HG03457 (cell line): ENCODE data around the gene SLC35F1.

Experiments
- ATAC-seq: cut with Tn5 transposase; IDR thresholded peaks from one replicate; pipeline ENCODE4 v1.9.1; 2021; ENCODE audit warnings: moderate number of reproducible peaks; ENCODE audit not compliant: unreplicated experiment

The SLC35F1 gene

GRCh38 chr6:118304321-118304720 lies 397.3 kb downstream of the SLC35F1 start:
- ATAC-seq, result no peak

- no peak for ATAC-seq
These were observed 398.0 kb downstream of the SLC35F1 start for GRCh38 chr6:118305081-118305480.

- ATAC-seq, result no peak
These were observed 399.6 kb downstream of the SLC35F1 start for GRCh38 chr6:118306392-118307238.

- no peak for ATAC-seq
These were observed 400.5 kb downstream of the SLC35F1 start for GRCh38 chr6:118307581-118307980.

GRCh38 chr6:118309337-118310093 lies 402.5 kb downstream of the SLC35F1 start:
- no peak for ATAC-seq

GRCh38 chr6:118313208-118313607 lies 406.1 kb downstream of the SLC35F1 start:
- ATAC-seq, result no peak

GRCh38 chr6:118313762-118314161 lies 406.7 kb downstream of the SLC35F1 start:
- no peak for ATAC-seq

GRCh38 chr6:118316796-118317384 lies 409.8 kb downstream of the SLC35F1 start:
- ATAC-seq, result peak; percentile 88

- ATAC-seq, result no peak
These were observed 410.8 kb downstream of the SLC35F1 start for GRCh38 chr6:118317581-118318563.

- ATAC-seq, result no peak
These were observed 411.6 kb downstream of the SLC35F1 start for GRCh38 chr6:118318648-118319047.

GRCh38 chr6:118319416-118319815 lies 412.4 kb downstream of the SLC35F1 start:
- ATAC-seq, result no peak

GRCh38 chr6:118319894-118320649 lies 413.0 kb downstream of the SLC35F1 start:
- no peak for ATAC-seq

GRCh38 chr6:118320652-118321051 lies 413.6 kb downstream of the SLC35F1 start:
- no peak for ATAC-seq

- ATAC-seq, result no peak
These were observed 417.1 kb downstream of the SLC35F1 start for GRCh38 chr6:118324116-118324515.

GRCh38 chr6:118325220-118325860 lies 418.3 kb downstream of the SLC35F1 start:
- no peak for ATAC-seq

- ATAC-seq, result no peak
These were observed 419.6 kb downstream of the SLC35F1 start for GRCh38 chr6:118326712-118327111.

- ATAC-seq, result no peak
These were observed 420.2 kb downstream of the SLC35F1 start for GRCh38 chr6:118327237-118327636.

GRCh38 chr6:118333772-118334171 lies 426.7 kb downstream of the SLC35F1 start:
- no peak for ATAC-seq

GRCh38 chr6:118334634-118335033 lies 427.6 kb downstream of the SLC35F1 start:
- no peak for ATAC-seq
